HG03354 (cell line): ENCODE measurements around the gene AACS.
"Not testable (repeated sequence)": the region's sequence is repeated elsewhere in the genome, so short reads cannot be mapped to it uniquely, and the experiment has no call there.

Source experiments
- ATAC-seq: cut with Tn5 transposase; IDR thresholded peaks from one replicate; pipeline ENCODE4 v1.9.1; 2021; ENCODE audit warnings: mild to moderate bottlenecking; ENCODE audit not compliant: unreplicated experiment, poor library complexity, severe bottlenecking

The AACS gene

DNA sequence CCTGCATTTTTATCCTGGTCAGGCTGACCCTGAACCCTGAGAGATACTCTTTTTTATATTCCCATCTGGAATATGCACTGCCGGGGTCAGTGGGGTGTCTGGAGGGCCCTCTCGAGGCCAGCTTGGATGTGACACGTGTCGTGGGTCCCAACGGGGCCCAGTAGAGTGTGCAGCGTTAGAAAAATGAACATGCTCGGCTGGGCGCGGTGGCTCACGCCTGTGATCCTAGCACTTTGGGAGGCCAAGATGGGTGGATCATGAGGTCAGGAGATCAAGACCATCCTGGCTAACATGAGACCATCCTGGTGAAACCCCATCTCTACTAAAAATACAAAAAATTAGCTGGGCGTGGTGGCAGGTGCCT is 76.0 kb downstream of the AACS start:
- ATAC-seq, result not testable (repeated sequence)

DNA sequence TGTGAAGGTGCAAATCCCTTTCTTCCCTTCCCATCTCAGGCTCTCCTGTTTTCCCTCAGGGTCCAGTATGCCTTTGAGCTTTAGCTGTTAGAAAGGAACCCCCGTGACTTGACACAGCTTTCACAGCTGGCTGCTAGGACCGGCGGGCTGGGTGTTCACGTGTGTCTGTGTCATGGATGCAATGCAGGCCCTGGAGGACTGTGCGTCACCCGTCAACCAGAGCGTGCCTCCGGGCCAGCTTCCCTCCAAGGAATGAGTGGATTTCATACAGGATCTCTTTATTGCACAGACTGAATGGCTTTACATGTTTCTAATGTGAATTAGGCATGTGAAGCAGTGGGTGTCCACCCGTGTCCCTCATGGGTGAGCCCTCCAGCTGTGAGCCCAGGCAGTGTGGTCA is 77.4 kb downstream of the AACS start:
- ATAC-seq, result no peak

DNA sequence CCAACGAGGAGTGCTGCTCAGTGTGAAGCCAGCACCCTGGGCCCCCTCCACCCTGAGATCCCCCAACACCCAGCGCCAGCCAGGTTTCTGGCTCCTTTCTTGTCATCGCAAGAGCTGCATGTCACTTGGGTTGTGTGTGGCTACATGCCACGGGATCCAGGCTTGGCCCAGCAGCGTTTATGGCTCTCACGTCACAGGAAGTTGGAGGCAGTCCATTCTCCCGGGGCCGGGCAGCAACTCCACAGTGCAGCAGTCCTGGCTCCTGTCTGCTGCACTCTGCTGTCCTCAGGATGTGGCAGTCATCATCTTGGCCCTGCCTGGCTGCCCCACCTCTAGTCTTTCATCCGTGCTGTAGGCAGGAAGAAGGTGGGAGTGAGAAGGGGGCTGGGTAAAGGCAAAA is 78.3 kb downstream of the AACS start:
- no peak for ATAC-seq

DNA sequence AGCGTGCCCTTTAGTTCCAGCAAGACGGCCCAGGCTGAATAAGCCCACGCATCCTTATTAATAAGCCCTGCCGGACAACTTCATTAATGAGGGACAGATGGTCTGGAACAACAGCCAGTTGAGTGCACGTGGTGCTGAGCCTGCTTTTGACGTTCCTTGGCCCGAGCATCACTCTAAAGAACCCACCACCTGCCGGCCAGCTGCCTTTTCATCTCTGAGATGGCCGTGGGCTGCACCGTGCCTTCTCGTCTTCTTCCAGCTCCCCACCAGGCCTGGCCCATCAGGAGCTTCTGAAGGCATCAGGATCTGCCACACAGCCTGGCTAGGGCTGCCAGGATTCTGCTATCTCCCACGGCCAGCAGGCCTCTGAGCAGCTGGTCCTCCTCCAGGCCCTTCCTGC is 80.0 kb downstream of the AACS start:
- ATAC-seq, result no peak

DNA sequence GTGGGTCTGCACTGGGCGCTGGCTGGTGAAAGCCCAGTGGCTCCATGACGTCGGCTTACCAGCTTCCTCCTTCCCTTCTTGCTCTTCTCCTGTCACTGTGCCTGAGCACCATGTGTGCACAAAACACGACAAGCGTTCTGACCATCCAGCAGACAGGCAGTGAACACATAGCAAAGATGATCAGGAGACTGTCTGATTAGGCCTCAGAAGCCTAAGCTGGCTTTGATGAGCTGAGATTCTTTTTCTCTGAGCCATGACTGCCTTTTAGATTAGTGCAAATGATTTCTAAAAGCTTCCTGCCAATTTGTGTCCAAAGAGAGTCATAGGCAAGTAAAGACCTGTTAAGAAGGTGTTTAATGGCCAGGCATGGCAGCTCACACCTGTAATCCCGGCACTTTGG is 83.1 kb downstream of the AACS start:
- no peak for ATAC-seq

DNA sequence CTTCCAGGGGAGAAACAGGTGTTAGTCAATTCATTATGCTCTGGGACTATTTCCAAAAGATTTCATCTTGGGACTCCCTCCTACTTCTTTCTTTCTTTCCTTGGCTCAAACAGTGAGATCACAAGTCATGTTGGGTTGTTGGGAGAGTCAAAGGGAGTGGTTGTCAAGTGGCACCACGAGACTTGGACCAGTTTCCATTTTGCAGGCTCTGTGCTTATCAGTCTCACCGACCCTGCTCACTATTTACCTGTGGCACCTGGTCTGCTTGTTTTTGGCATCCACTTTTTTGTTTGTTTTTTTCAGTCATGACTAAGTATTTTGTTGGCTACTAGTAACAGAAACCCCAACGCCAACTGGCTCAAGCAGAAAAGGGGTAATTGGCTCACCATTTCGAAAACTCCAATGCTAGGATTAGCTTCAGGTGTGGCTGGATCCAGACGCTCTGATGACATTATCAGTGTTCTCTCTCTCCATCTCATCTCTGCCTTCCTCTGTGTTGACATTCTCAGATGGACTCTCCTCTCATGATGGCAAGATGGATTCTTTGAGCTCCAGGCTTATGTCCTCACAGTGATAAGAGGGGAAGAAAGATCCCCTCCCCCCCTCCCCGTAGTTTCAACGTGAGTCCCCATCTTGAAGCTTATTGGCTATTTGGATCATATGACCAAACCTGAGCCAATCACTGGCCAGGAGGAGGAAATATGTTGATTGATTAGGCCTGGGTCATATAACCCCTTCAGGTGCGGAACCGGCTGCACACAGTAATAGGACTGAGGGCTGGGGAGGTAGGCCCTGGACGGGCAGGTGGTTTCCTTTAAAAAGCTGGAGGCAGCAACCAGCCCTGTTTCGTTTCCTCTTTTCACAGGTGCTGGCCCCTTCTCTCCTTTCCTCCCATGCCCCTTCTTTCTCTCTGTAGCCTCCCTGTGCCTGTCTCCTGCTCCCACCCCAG is 84.2 kb downstream of the AACS start:
- ATAC-seq, result peak; percentile 98

DNA sequence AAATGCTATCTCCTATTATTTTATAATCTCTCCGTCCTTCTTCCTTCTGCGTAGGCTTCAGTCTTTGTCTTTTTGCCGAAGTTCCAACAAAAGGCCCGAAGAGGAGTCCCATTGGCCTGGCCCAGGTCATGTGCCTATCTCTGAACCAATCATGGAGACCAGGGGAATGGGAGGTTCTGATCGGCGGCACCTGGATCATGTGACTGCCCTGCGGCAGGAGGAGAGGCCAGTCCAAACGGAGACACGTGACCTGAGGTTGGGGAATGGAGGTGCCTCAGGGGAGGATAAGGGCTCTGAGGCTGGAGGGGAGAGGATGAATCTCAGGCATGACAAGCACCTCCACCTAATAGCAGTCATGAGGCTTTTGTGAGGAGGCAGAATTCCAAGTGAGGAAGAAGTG is 86.0 kb downstream of the AACS start:
- ATAC-seq, result no peak

DNA sequence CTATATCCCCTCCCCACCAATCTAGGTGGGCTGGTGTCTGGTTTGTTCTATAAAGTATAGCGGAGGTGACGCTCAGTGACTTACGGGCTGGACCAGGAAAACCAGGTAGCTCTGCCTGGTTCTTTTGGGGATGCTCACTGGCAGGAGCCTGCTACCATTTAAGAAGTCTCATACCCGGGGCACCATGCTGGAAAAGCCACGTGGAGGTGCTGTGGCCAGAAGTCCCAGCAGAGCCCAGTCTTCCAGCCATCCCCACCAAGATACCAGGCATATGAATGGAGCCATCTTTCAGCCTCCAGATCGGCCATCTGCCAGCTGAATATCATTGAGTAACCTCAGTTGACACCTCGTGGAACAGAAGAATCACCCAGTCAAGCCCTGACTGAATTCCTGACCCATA is 87.2 kb downstream of the AACS start:
- no peak for ATAC-seq

DNA sequence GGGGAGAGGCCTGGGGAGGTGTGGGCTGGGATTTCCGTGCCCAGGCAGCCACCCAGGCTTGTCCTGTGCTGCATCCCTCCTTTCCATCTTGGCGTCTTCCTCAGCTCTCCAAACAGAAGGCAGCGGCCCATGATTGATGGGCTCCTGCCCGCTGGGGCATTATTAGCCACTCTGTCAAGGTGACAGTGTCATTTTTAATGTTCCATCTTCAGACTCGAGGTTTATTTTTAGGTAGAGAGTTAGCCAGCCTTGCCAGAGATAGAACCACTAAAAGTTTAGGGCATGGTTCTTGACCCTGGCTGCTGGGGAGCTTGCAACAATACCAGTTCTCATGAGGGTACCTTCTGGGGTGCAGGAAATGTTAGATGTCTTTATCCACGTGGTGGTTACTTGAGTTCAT is 90.1 kb downstream of the AACS start:
- no peak for ATAC-seq

DNA sequence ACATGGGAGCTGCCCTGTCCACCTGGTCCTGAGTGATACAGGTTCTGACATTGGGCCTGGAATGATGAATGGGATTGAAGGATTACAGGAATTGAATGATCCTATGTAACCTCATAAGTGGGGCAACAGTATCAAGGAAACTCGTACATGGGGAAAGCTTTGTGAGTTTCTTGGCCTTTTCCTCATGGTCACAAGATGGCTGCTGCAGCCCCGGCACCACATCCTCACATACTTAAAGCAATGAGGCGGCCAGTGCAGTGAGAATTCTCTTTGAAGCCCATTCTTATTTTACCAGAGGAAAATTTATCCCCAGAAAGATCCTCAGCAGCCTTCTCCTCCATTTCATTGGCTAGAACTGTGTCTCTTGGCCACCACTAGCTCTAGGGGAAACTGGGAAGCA is 91.9 kb downstream of the AACS start:
- ATAC-seq, result no peak

DNA sequence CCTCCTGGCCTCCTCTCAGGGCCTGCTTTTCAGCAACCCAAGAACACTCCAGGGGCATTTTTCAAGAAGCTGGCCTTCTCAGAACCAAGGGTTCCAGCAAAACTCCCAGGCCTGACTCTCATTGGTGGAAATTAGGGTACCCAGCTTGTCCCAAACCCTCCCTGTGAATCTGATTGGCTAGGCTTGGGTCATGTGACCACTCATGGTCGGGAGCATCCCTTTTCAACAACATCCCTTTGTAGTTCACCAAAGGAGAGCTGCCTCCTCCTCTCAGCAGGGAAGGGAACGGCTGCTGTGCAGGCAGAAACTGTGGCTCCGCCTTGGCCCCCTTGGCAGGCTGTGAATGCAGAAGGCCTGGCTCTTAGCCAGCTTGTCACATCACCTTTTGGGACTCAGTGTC is 94.5 kb downstream of the AACS start:
- no peak for ATAC-seq

DNA sequence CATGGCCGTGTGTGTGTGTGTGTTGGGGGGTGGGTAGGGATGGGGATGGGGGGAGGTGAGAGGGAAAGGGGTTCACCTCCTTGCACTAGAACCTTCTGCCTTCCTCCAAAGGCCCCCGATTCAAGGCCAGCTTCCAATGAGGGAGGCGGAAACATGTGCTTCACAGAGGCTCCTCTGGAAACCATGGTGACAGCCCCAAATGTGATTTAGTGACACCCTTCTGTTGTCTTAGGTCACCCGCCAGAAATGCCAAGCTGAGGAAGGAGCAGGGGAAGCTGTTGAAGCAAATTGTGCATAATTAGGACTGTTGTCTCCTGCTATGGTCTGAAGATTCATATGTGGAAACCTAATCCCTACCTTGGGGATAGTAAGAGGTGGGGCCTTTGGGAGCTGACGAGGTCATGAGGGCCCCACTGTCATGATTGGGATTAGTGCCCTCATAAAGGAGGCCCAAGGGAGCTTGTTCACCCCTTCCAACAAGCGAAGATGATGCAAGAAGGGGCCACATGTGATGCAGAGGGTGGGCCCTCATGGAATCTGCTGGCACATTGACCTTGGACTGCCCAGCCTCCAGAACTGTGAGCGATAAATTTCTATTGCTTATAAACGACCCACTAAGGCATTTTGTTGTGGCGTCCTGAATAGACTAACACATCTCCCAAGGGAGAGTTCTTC is 95.2 kb downstream of the AACS start:
- ATAC-seq, result no peak

DNA sequence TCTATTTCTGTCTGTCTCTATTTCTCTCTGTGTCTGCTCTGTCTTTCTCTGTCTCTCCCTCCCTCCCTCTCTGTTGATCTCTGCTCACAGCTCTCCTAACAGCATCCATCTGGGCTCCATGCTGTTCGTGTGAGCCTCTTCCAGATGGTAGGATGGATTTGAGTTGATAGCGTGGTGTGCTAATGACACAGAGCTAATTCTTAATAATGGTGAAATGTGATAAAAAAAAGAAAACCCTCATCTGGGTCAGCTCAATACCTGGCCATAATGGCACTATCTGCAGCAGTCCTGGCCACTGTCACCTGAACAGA is 96.4 kb downstream of the AACS start:
- no peak for ATAC-seq

DNA sequence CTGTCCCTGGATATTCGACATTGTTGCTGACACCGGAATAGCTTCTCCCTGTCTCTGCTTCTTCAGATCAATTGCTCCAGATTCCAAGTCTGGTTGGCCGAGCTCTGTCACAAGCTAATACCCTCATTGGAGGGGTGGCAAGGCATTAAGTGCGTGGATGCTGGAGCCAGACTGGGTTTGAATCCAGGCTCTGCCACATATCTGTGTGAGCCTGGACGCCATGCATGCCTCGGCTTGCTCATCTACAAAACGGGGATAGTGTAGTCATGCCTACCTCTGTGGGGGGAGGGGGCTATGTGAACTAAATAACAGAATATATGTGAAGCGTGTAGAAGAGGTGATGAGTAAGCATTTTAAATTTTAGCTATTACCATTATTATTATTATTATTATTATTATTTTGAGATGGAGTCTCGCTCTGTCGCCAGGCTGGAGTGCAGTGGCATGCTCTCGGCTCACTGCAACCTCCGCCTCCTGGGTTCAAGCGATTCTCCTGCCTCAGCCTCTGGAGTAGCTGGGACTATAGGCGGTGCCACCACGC is 97.3 kb downstream of the AACS start:
- no peak for ATAC-seq

DNA sequence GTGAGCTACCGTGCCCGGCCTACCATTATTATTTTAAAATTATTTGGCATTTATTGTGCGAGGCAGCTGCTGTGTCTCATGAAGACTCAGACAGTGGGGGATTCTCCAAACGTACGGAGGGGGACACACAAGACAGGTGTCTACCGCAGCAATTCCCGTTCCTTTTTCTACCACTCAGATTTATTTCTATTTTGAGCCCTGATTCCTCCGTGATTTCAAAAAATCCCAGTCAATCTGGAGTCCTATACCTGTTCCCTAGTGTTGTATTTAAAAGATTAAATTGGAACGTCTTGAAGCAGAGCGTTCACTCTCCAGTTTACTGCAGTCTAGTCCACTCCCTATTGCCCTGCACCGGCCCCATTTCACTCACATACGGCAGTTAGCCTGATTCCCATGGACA is 97.9 kb downstream of the AACS start:
- no peak for ATAC-seq

DNA sequence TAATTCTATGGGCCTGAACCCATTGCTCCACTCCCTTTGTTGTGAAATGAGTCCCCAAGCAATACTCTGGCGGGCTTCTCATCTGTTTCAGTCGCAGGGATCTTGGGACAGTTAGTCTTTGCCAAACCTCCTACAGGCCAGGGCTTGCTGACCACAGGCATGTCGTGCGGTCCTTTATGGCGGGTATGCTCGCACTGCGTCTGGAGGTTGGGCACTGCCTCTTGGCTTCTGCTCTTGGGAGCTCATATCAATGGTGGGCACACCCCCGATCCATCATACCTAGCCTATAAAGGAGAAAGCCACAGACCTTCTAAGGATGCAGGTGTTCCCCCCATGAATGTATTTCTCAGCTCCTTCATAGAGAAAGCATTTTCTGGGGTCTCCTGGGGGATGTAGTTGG is 99.3 kb downstream of the AACS start:
- no peak for ATAC-seq

DNA sequence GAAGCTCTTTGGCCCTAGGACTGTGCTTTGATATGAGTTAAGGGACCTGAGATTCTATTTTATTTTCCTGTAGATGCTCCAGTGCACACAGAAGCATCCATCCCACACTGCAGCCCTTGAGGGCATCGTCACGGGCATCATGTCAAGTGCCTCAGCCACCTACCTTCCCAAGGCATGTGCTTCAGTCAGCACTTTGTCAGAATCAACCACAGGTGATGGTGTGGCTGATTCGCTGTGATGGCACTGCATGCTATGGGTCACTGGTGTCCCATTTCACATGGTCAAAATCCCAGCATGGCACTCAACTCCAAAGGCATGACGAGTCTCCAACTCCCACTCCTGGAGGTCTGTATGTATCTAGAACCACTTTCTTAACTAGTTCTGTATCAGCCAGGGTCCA is 100.8 kb downstream of the AACS start:
- no peak for ATAC-seq

DNA sequence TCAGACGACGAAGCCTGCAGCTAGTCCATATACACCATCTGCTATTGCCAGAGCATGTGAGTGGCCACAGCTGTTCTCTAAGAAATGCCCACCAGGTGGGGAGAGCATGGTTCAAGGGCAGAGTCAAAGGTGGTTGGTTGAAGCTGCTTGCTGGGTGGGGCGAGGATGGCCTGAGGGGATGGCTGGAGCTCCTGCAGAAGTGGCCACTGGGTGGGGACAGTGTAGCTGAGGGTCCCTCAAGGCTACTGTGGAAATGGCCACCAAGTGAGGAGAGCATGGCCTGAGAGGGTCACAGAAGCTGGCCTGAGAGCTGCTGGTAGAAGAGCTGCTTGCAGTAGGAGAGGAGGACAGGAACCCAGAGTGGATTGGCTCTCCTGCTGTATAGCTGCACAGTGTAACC is 102.4 kb downstream of the AACS start:
- ATAC-seq, result no peak

DNA sequence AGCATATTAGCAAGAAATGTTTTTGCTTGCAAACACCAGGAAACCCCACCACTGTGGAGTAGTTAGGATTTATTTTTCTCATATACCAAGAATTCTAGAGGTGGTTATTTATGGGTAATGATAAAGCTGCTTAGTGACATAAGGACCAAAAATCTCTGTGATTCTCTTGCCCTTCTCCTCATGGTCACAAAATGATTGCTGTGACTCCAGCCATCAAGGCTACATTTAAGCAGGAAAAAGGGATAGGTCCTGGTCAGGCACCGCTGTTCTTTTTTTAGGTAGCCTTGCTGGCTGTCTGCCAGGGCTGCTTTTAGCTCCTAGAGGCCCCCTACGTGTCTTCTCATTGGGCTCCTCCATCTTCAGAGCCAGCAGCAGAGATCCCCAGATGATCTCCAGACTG is 104.2 kb downstream of the AACS start:
- ATAC-seq, result no peak

DNA sequence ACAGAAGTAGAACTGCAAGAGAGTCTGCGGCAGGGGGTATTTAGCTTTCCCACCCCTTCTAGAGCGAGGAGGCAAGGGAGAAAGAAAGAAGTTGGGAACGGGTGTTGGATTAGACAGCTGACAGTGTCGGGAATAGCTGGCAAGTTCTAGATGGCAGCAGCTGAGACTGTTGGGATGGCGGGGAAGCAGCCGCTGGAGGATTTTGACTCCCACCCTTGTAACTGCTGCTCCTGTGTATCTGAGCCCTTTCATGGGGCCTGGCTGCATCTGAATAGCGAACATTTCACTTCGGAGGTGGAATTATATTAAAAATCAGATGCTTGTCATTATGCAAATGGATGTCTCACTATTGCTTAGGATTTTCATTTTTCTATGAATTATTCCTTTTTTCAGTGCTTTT is 104.6 kb downstream of the AACS start:
- no peak for ATAC-seq

DNA sequence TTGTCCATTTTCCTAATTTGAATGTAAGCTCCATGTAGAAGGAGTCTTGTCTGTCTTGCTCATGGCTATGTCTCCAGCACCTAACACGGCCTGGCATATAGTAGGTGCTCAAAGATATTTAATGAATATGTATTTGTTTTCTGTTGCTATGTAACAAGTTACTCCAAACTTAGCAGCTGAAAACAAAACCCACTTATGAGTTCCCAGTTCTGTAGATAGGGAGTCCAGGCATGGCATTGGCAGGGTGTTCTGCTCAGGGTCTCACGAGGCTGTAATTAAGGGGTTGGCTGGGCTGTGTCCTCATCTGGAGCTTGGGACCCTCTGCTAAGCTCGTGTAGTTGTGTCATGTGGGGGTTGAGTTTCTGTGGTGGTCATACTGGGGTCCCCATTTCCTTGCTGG is 106.0 kb downstream of the AACS start:
- no peak for ATAC-seq
